HEK293T (cell line): ENCODE data around the gene CLDND1.

Experiments used
- ARNT ChIP-seq: fragments of 450-650 bp; IDR thresholded peaks from 2 replicates; pipeline ENCODE4 v1.6.1; 2017; ENCODE audit warnings: mild to moderate bottlenecking
- BHLHE40 ChIP-seq: fragments of 450-650 bp; IDR thresholded peaks from 2 replicates; pipeline ENCODE4 v1.6.1; 2016; ENCODE audit warnings: mild to moderate bottlenecking, moderate library complexity, borderline replicate concordance
- ELF4 ChIP-seq: fragments of 450-650 bp; IDR thresholded peaks from 2 replicates; pipeline ENCODE4 v1.6.1; 2017; ENCODE audit warnings: antibody characterized with exemption
- FOXK2 ChIP-seq: fragments of 450-650 bp; IDR thresholded peaks from 2 replicates; pipeline ENCODE4 v1.6.1; 2016; ENCODE audit warnings: mild to moderate bottlenecking
- HDGF ChIP-seq: fragments of 450-650 bp; IDR thresholded peaks from 2 replicates; pipeline ENCODE4 v1.6.1; 2017; ENCODE audit warnings: antibody characterized with exemption, borderline replicate concordance
- ZNF384 ChIP-seq: fragments of 450-650 bp; IDR thresholded peaks from 2 replicates; pipeline ENCODE4 v1.6.1; 2016

DNA sequence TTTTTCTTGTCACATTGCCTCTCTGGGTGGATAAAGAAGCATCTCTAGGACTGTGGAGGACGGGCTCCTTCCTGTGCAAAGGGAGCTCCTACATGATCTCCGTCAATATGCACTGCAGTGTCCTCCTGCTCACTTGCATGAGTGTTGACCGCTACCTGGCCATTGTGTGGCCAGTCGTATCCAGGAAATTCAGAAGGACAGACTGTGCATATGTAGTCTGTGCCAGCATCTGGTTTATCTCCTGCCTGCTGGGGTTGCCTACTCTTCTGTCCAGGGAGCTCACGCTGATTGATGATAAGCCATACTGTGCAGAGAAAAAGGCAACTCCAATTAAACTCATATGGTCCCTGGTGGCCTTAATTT, 9.6 kb upstream of the CLDND1 start:
- TF ChIP-seq ELF4 (no peak), BHLHE40 (no peak), HDGF (no peak), FOXK2 (no peak), ARNT (no peak), ZNF384 (no peak)
